Erythroblast (primary cell): ENCODE results near the gene RIT2.

Experiments used
- GATA1 ChIP-seq: IDR thresholded peaks from 2 replicates; pipeline ENCODE4 v1.6.1; 2011; ENCODE audit warnings: low read depth, mild to moderate bottlenecking, control low read depth, low read length, moderate library complexity
- POLR2A ChIP-seq: IDR thresholded peaks from 2 replicates; pipeline ENCODE4 v1.6.1; 2011; ENCODE audit warnings: mild to moderate bottlenecking, low read length

DNA sequence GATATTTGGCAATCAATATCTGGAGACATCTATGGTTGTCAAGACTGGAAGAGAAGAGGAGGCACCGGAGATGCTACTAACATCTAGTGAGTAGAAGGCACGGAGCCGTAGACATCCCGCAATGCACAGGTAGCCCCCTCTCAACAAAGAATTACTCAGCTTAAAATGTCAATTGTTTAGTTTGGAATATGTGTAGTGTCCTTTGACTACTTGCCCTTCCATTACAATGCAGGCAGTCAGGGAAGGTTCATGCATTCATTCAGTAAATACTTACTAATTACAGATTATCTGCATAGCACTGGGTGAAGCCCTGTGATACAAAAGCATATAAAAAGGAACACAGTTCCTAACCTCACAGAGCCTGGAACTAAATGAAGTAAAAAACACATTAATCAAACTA is 294.0 kb downstream of the RIT2 start:
- no peak for TF ChIP-seq POLR2A
- TF ChIP-seq GATA1, result no peak
